ENCODE measurements around the gene MAP3K8. TPM values are rescaled to one million over a fixed set of nuclear protein-coding genes. Genes with fewer than 3 reads are reported as not detected.

MAP3K8 gene
- total RNA-seq, 1 donor from 2014 or later: 16.7 TPM

DNA sequence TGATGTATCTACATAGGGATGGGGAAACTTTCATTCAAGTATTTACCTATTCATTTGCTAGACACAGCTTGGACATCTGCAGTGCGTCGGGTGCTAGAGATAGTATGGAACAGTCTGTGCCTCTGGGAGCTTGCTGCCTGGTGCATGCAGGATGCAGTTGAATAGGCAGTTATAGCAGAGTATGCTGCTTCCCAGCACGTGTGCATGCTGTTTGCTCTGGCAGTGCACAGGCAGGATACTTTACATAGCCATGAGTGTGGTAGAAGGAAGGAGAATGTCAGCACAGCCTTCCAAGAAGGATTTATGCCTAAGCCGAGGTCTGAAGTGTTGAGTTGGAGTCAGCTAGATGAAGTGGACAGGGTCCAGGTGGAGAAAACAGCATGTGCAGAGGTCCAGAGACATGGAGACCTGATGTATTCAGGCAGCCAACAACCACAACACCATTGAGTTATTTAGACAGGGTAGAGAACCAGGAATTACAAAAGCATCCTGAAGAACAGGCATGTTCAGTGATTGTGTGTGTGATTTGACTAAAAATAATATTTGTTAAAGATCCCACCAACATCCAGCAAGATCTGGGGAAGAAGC is 8.1 kb downstream of the MAP3K8 start:
- Histone ChIP-seq H3K9ac (ENCODE audit: low read depth in 1 of 3, low read length in 3 of 3) (no peak overlapping the region), H3K27ac (ENCODE audit: low read depth, low read length) (no peak overlapping the region), H3K36me3 (ENCODE audit: control insufficient read depth in 3 of 3, insufficient read depth in 3 of 3, low read length in 3 of 3) (peaks cover 0 to 29% (median 16%) of the 10 kb centered on the region in 3 donors), H3K4me1 (ENCODE audit: control insufficient read depth in 3 of 3, insufficient read depth in 3 of 3, low read length in 3 of 3) (peaks cover 46 to 66% (median 52%) of the 10 kb centered on the region in 3 donors), H3K4me3 (ENCODE audit: low read length in 3 of 3) (no peak overlapping the region), H3K27me3 (ENCODE audit: control insufficient read depth in 3 of 3, insufficient read depth in 3 of 3, low read length in 3 of 3) (no peaks in the 10 kb centered on the region), H3K9me3 (ENCODE audit: control insufficient read depth in 3 of 3, low read length in 3 of 3) (no peaks in the 10 kb centered on the region)

DNA sequence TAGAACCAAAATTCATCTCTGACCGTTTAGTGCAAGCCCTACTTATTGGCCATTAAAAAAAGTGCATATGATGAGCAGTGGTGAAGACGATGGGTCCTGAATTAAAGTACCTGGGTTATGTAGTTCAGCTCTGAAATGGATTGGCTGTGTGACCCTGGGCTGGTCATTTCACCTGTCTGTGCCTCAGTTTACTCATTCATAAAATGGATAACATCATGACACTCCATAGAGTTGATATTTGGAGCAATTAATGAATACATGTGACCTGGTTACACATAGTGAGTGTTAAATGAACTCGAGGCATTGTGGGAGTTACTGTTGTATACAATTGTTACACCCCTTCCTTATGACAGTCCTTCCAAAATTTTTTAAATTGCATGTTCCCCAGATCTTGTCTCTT is 9.1 kb downstream of the MAP3K8 start:
- Histone ChIP-seq H3K27ac (ENCODE audit: low read depth, low read length) (no peak overlapping the region), H3K27me3 (ENCODE audit: control insufficient read depth in 3 of 3, insufficient read depth in 3 of 3, low read length in 3 of 3) (no peaks in the 10 kb centered on the region), H3K36me3 (ENCODE audit: control insufficient read depth in 3 of 3, insufficient read depth in 3 of 3, low read length in 3 of 3) (peaks cover 3 to 31% (median 18%) of the 10 kb centered on the region in 3 donors), H3K4me1 (ENCODE audit: control insufficient read depth in 3 of 3, insufficient read depth in 3 of 3, low read length in 3 of 3) (peaks cover 43 to 65% (median 43%) of the 10 kb centered on the region in 3 donors), H3K4me3 (ENCODE audit: low read length in 3 of 3) (no peak overlapping the region), H3K9me3 (ENCODE audit: control insufficient read depth in 3 of 3, low read length in 3 of 3) (no peaks in the 10 kb centered on the region), H3K9ac (ENCODE audit: low read depth in 1 of 3, low read length in 3 of 3) (no peak overlapping the region)

DNA sequence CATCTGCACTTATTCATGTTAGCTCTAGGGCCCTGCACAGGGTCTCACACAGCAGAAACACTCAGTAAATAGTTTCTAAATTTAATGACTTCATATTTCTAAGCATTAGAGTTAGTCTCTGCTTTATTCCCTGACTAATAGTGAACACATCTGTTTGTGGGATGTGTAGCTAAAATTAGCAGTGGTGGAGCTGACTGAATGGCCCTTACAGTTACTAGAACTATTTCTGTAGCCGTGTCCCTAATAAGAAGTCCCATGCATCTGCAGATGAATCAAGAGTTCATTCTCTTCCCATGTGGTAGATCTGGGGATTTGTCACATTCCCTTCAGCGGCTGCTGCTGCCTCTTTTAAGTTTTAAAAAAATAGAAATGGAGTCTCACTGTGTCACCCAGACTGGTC is 11.7 kb downstream of the MAP3K8 start:
- H3K27ac ChIP-seq (ENCODE audit: low read depth, low read length): peak overlapping the region; percentile 67
- no peak overlapping the region for H3K4me3 ChIP-seq (ENCODE audit: low read length in 3 of 3)
- H3K4me1 ChIP-seq (ENCODE audit: control insufficient read depth in 3 of 3, insufficient read depth in 3 of 3, low read length in 3 of 3): peaks cover 25 to 44% (median 34%) of the 10 kb centered on the region in 3 donors
- peaks cover 16 to 35% (median 27%) of the 10 kb centered on the region in 3 donors for H3K36me3 ChIP-seq (ENCODE audit: control insufficient read depth in 3 of 3, insufficient read depth in 3 of 3, low read length in 3 of 3)
- no peak overlapping the region for H3K9ac ChIP-seq (ENCODE audit: low read depth in 1 of 3, low read length in 3 of 3)
- no peaks in the 10 kb centered on the region for H3K9me3 ChIP-seq (ENCODE audit: control insufficient read depth in 3 of 3, low read length in 3 of 3)
- H3K27me3 ChIP-seq (ENCODE audit: control insufficient read depth in 3 of 3, insufficient read depth in 3 of 3, low read length in 3 of 3): no peaks in the 10 kb centered on the region

DNA sequence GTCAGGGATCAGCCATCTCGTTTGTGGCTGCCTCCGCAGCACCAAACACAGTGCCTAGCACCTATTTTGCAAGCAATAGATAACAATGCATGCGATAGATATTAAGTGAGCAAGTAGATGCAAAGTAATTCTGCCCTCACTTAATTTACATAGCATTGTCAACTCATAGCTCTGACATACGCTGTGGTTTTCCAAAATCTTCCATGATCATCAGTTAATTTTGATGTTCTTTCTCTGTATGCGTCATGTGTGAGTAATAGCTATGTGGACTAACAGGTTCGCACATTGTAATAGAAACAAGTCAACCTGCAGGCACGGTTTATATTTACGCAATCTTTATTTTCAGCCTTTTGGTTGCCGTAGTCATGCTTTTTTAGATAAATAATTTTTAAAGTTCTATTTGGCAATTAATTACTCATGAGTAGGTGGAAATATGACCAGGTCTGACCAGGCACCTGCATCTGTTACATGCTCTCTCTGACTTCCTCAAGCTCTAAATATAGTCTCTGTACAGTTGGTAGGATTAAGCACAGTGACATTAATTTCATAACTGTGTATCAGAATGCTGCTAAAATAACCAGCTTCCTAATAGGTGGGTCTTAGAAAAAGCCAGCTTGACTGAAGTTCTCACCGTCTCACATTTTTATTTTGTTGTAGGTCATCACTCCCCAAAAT is 13.3 kb downstream of the MAP3K8 start:
- Histone ChIP-seq H3K4me3 (ENCODE audit: low read length in 3 of 3) (peak overlapping the region in 2 of 3 donors; percentile 6 to 20), H3K36me3 (ENCODE audit: control insufficient read depth in 3 of 3, insufficient read depth in 3 of 3, low read length in 3 of 3) (peaks cover 16 to 38% (median 36%) of the 10 kb centered on the region in 3 donors), H3K9ac (ENCODE audit: low read depth in 1 of 3, low read length in 3 of 3) (no peak overlapping the region), H3K9me3 (ENCODE audit: control insufficient read depth in 3 of 3, low read length in 3 of 3) (no peaks in the 10 kb centered on the region), H3K4me1 (ENCODE audit: control insufficient read depth in 3 of 3, insufficient read depth in 3 of 3, low read length in 3 of 3) (peaks cover 14 to 36% (median 26%) of the 10 kb centered on the region in 3 donors), H3K27me3 (ENCODE audit: control insufficient read depth in 3 of 3, insufficient read depth in 3 of 3, low read length in 3 of 3) (no peaks in the 10 kb centered on the region), H3K27ac (ENCODE audit: low read depth, low read length) (peak overlapping the region; percentile 66)

DNA sequence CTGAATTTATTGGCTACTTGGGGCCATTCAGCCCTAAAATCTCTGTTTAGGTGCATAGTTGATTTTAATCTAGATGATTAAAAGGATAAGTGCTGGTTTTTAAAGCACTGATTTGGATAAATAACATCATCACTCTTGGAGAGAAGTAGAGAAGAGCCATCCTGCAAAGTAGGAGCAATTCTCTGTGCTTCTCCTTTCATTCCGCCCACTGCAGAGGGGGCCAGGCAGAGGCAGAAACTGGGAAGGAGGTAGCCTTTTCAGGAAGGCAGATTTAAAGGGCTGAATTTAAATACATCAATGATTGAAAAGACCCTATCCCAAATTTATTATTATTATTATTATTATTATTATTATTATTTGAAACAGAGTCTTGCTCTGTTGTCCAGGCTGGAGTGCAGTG is 14.1 kb downstream of the MAP3K8 start:
- H3K27ac ChIP-seq (ENCODE audit: low read depth, low read length): peak overlapping the region; percentile 66

DNA sequence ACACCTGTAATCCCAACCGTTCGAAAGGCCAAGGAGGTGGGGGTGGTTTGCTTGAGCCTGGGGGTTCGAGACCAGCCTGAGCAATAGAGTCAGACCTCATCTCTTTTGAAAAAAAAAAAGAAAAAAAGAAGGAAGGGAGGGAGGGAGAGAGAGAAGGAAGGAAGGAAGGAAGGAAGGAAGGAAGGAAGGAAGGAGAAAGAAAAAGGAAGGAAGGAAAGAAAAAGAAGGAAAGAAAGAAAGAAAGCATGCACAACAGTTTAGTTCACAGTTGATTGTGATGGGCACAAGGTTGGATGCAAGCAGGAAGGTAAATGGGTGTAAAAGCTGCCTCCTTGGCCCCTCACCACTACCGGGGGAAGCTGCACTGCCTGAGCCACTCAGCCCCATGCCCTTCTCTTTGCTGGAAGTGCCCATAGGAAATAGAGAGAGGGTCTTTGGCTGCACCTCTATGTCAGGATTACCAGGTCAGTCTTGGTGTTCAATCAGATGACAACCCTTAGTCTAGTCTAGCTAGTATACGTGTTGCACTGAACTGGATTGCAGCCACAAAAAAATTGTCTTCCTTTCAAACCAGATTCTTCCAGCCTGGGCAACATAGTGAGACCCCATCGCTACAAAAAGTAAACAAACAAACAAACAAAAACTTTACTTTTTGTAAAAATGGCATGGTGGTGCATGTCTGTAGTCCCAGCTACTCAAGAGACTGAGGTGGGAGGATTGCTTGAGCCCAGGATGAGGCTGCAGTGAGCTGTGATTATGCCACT is 20.0 kb downstream of the MAP3K8 start:
- H3K36me3 ChIP-seq (ENCODE audit: control insufficient read depth in 3 of 3, insufficient read depth in 3 of 3, low read length in 3 of 3): peaks cover 20 to 42% (median 32%) of the 10 kb centered on the region in 3 donors

More for the DNA sequence above, 14.1 kb downstream of the MAP3K8 start:
- Histone ChIP-seq H3K27me3 (ENCODE audit: control insufficient read depth in 3 of 3, insufficient read depth in 3 of 3, low read length in 3 of 3) (no peaks in the 10 kb centered on the region), H3K9ac (ENCODE audit: low read depth in 1 of 3, low read length in 3 of 3) (peak overlapping the region in 1 of 3 donors; percentile 43), H3K9me3 (ENCODE audit: control insufficient read depth in 3 of 3, low read length in 3 of 3) (no peaks in the 10 kb centered on the region), H3K4me3 (ENCODE audit: low read length in 3 of 3) (no peak overlapping the region), H3K4me1 (ENCODE audit: control insufficient read depth in 3 of 3, insufficient read depth in 3 of 3, low read length in 3 of 3) (peaks cover 12 to 27% (median 25%) of the 10 kb centered on the region in 3 donors), H3K36me3 (ENCODE audit: control insufficient read depth in 3 of 3, insufficient read depth in 3 of 3, low read length in 3 of 3) (peaks cover 16 to 32% (median 31%) of the 10 kb centered on the region in 3 donors)

DNA sequence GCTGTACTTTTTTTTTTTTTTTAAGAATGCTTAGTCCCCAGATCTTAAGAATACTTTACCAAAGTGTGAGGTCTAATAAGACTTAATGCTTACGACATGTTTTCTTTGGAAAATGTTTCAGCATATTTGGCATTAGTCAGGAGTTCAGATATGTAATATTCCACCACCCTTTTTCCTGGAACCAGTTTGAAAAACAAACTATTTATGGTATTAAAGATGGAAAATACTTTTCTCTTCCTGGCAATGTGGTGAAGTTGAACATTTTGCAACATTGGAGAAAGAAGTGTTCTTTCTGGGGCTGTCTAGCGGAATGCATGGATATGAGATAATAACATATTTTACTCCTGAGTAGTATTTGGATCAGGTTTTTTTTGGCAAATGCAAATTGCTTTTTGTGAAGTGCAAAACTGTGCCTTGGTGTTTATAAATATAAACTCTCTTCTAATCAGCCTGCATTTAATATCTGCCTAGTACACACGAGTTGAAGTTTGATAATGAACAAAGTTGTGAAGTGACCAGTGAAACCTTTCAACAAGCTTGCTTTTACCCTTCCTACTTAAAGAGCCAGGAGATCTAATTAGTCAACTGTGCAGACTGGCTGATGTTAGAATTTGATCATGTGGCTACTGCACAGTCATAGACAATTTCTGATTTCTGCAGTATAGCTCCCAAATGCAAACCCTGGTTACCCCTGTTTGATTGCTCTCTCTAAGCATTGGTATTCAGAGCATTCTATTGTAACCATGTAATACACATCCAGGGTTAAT is 20.9 kb downstream of the MAP3K8 start:
- peak overlapping the region in 2 of 3 donors; percentile 1 to 62 for H3K9ac ChIP-seq (ENCODE audit: low read depth in 1 of 3, low read length in 3 of 3)
- peaks cover 19 to 37% (median 24%) of the 10 kb centered on the region in 3 donors for H3K4me1 ChIP-seq (ENCODE audit: control insufficient read depth in 3 of 3, insufficient read depth in 3 of 3, low read length in 3 of 3)
- no peaks in the 10 kb centered on the region for H3K9me3 ChIP-seq (ENCODE audit: control insufficient read depth in 3 of 3, low read length in 3 of 3)
- no peaks in the 10 kb centered on the region for H3K27me3 ChIP-seq (ENCODE audit: control insufficient read depth in 3 of 3, insufficient read depth in 3 of 3, low read length in 3 of 3)
- H3K36me3 ChIP-seq (ENCODE audit: control insufficient read depth in 3 of 3, insufficient read depth in 3 of 3, low read length in 3 of 3): peaks cover 27 to 48% (median 40%) of the 10 kb centered on the region in 3 donors
- peak overlapping the region; percentile 74 for H3K27ac ChIP-seq (ENCODE audit: low read depth, low read length)
- H3K4me3 ChIP-seq (ENCODE audit: low read length in 3 of 3): peak overlapping the region in 1 of 3 donors; percentile 24

More for the DNA sequence above, 20.0 kb downstream of the MAP3K8 start:
- Histone ChIP-seq H3K9ac (ENCODE audit: low read depth in 1 of 3, low read length in 3 of 3) (peak overlapping the region in 2 of 3 donors; percentile 27 to 57), H3K27ac (ENCODE audit: low read depth, low read length) (peak overlapping the region; percentile 74), H3K9me3 (ENCODE audit: control insufficient read depth in 3 of 3, low read length in 3 of 3) (no peaks in the 10 kb centered on the region), H3K4me3 (ENCODE audit: low read length in 3 of 3) (peak overlapping the region in 1 of 3 donors; percentile 34), H3K4me1 (ENCODE audit: control insufficient read depth in 3 of 3, insufficient read depth in 3 of 3, low read length in 3 of 3) (peaks cover 19 to 34% (median 24%) of the 10 kb centered on the region in 3 donors), H3K27me3 (ENCODE audit: control insufficient read depth in 3 of 3, insufficient read depth in 3 of 3, low read length in 3 of 3) (no peaks in the 10 kb centered on the region)

DNA sequence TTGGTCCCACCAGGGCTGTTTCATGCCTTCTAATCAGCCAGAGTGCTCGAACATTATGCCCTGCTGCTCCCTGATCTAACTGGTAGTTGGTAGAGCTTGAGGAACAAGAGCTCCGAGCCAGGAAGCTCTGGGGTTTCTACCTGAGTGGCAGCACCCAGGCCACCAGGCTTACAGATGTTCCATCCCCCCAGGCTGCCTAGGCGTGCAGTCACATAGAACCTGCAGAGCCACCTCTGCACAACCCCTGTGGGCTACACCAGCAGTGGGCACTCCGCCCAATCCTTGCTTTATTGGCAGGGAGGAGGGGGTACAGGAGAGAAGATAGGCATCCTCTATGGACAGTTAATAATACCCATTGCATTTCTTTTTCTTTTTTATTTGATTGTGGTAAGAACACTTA is 21.8 kb downstream of the MAP3K8 start:
- H3K36me3 ChIP-seq (ENCODE audit: control insufficient read depth in 3 of 3, insufficient read depth in 3 of 3, low read length in 3 of 3): peaks cover 24 to 50% (median 40%) of the 10 kb centered on the region in 3 donors
- no peaks in the 10 kb centered on the region for H3K9me3 ChIP-seq (ENCODE audit: control insufficient read depth in 3 of 3, low read length in 3 of 3)
- peak overlapping the region in 2 of 3 donors; percentile 16 to 38 for H3K4me3 ChIP-seq (ENCODE audit: low read length in 3 of 3)
- H3K27ac ChIP-seq (ENCODE audit: low read depth, low read length): peak overlapping the region; percentile 74
- H3K9ac ChIP-seq (ENCODE audit: low read depth in 1 of 3, low read length in 3 of 3): peak overlapping the region; percentile 10 to 62 (median 20)
- peaks cover 23 to 40% (median 27%) of the 10 kb centered on the region in 3 donors for H3K4me1 ChIP-seq (ENCODE audit: control insufficient read depth in 3 of 3, insufficient read depth in 3 of 3, low read length in 3 of 3)
- H3K27me3 ChIP-seq (ENCODE audit: control insufficient read depth in 3 of 3, insufficient read depth in 3 of 3, low read length in 3 of 3): no peaks in the 10 kb centered on the region

DNA sequence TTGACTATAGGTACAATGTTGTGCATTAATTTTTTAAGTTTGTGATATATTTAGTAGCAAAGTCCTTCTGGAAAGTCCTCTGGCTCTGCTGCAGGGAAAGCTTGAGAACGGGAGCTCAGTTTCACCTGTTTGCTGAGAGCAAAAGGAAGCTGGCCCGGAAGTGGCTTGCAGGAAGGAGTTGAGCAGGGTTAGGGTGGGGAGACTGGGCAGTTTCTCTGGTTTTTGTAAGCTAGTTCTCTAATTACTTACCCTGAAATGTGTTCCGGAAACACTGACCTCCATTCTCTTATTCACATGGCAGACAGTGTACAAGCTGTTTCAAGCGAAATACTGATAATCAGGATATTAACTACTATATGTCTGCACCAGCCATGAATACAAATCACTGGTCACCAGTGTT is 22.3 kb downstream of the MAP3K8 start:
- H3K4me1 ChIP-seq (ENCODE audit: control insufficient read depth in 3 of 3, insufficient read depth in 3 of 3, low read length in 3 of 3): peaks cover 27 to 41% (median 30%) of the 10 kb centered on the region in 3 donors
- H3K27ac ChIP-seq (ENCODE audit: low read depth, low read length): peak overlapping the region; percentile 74
- no peaks in the 10 kb centered on the region for H3K27me3 ChIP-seq (ENCODE audit: control insufficient read depth in 3 of 3, insufficient read depth in 3 of 3, low read length in 3 of 3)
- peaks cover 27 to 53% (median 40%) of the 10 kb centered on the region in 3 donors for H3K36me3 ChIP-seq (ENCODE audit: control insufficient read depth in 3 of 3, insufficient read depth in 3 of 3, low read length in 3 of 3)
- H3K9ac ChIP-seq (ENCODE audit: low read depth in 1 of 3, low read length in 3 of 3): peak overlapping the region in 1 of 3 donors; percentile 10
- peak overlapping the region in 1 of 3 donors; percentile 29 for H3K4me3 ChIP-seq (ENCODE audit: low read length in 3 of 3)
- no peaks in the 10 kb centered on the region for H3K9me3 ChIP-seq (ENCODE audit: control insufficient read depth in 3 of 3, low read length in 3 of 3)

Measured in skeletal muscle tissue (tissue), 4 donors.